ENCODE results near the gene POSTN. TPM values are rescaled to one million over a fixed set of nuclear protein-coding genes. Genes with fewer than 3 reads are reported as not detected.

Gene POSTN
- total RNA-seq, 2 experiments from 2014 or later, result not detected

DNA sequence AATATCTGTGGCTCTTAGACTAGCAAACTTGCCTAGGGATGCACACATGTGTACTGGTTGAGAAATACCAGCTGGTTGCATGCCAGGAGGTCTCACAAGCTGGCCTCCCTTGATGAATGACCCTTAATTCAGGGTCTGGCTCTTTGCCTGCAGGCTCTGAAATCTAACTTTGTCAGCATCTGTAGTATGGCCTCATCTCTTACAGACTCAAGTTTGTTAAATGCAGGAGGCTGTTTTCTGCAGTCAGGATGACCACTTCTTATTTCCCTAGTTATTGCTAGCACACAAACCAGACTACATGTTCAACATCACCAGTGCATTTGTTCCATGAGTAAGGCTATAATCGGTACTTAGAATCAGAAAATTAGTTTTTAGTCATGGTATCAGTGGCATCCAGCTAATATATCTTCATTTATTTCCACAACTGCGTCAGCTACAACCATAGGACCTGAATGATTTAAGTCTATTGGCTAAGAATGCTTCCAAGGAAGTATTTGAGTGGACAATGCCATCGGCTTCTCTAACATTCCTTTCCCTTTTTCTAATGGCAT lies 23.3 kb upstream of the POSTN start:
- ChIA-PET CTCF (interaction anchor here (0.9 kb wide), 1 partner anchor 132 kb away, joined by 3 read pairs; no protein-coding TSS in a partner anchor), POLR2A (no interaction called here)
- H3K27ac Mint-ChIP-seq, result no peak overlapping the region
- H3K27me3 Mint-ChIP-seq, result no peaks in the 10 kb centered on the region
- no peaks in the 10 kb centered on the region for H3K4me1 Mint-ChIP-seq (ENCODE audit: low read depth)
- no peak for DNase-seq
- intact Hi-C loops (cut with micrococcal nuclease), result no loop called here
- ATAC-seq, result no peak
- H3K36me3 Mint-ChIP-seq (ENCODE audit: low read depth), result no peaks in the 10 kb centered on the region
- H3K4me3 Mint-ChIP-seq, result no peak overlapping the region
- H3K9me3 Mint-ChIP-seq, result peaks cover 3% of the 10 kb centered on the region
- no peak for TF ChIP-seq CTCF (IDR thresholded peaks at IDR 0.05)

DNA sequence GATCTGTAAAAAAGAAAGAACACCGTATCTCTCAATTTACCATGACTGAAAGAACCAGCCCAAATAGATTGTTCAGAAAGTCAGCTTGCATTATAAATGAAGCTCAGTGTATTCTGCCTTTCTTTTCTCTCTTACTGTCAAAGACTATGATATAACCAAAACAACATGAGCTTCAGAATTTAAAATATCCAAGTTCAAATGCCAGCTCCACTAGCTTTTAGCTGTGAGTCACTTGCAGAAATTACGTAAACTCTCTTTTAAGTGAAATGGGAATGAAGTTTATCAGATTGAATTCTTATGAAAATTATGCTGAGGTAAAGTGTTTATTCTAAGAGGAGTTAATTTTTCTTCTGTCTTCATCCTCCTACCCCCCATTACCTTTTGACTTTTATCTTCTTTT lies 20.0 kb upstream of the POSTN start:
- DNase-seq (no peak), ATAC-seq (no peak)
- Mint-ChIP-seq H3K27me3 (no peaks in the 10 kb centered on the region), H3K27ac (no peak overlapping the region), H3K36me3 (ENCODE audit: low read depth) (no peaks in the 10 kb centered on the region), H3K9me3 (peaks cover 3% of the 10 kb centered on the region), H3K4me1 (ENCODE audit: low read depth) (no peaks in the 10 kb centered on the region), H3K4me3 (no peak overlapping the region)
- intact Hi-C loops (cut with micrococcal nuclease), result no loop called here
- no peak for TF ChIP-seq CTCF (IDR thresholded peaks at IDR 0.05)
- ChIA-PET CTCF (interaction anchor here (0.8 kb wide), 1 partner anchor 13 kb away, joined by 3 read pairs; no protein-coding TSS in a partner anchor), POLR2A (interaction anchor here (1.2 kb wide), 1 partner anchor 23 kb away, joined by 4 read pairs; no protein-coding TSS in a partner anchor)

- no peak for TF ChIP-seq CTCF (IDR thresholded peaks at IDR 0.05)
- ChIA-PET CTCF (no interaction called here), POLR2A (no interaction called here)
- ATAC-seq (no peak), DNase-seq (no peak)
- peaks cover 3% of the 10 kb centered on the region for H3K9me3 Mint-ChIP-seq
- H3K36me3 Mint-ChIP-seq (ENCODE audit: low read depth), result no peaks in the 10 kb centered on the region
- intact Hi-C loops (cut with micrococcal nuclease), result no loop called here
- H3K27me3 Mint-ChIP-seq, result no peaks in the 10 kb centered on the region
- no peak overlapping the region for H3K4me3 Mint-ChIP-seq
- H3K4me1 Mint-ChIP-seq (ENCODE audit: low read depth), result no peaks in the 10 kb centered on the region
- H3K27ac Mint-ChIP-seq, result no peak overlapping the region
Observed at GRCh38 chr13:37617173-37617572, 18.6 kb upstream of the POSTN start.

DNA sequence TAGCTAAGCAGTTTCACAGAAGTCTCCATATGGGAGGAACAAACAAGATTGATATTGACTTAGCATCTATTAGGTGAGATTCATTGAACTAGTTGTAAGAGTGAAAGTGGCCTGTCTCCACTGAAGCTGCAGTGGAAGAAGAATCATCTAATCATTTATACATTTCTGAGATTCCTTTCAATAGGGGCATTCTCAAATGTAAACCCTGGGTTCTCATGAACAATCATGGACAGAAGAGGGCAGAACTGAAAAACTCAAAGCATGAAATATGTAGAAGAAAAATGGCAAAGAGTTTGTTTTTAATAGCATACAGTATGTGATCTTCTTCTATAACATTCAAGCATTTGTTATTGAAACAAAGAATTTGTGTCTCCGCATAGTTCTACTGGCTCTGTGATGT lies 17.6 kb upstream of the POSTN start:
- Mint-ChIP-seq H3K27me3 (no peaks in the 10 kb centered on the region), H3K4me1 (ENCODE audit: low read depth) (no peaks in the 10 kb centered on the region), H3K36me3 (ENCODE audit: low read depth) (no peaks in the 10 kb centered on the region), H3K9me3 (peaks cover 3% of the 10 kb centered on the region), H3K27ac (no peak overlapping the region), H3K4me3 (no peak overlapping the region)
- POLR2A ChIA-PET, result no interaction called here
- intact Hi-C loops (cut with micrococcal nuclease), result no loop called here
- no peak for TF ChIP-seq CTCF (IDR thresholded peaks at IDR 0.05)
- ATAC-seq (no peak), DNase-seq (no peak)
- CTCF ChIA-PET, result no interaction called here

DNA sequence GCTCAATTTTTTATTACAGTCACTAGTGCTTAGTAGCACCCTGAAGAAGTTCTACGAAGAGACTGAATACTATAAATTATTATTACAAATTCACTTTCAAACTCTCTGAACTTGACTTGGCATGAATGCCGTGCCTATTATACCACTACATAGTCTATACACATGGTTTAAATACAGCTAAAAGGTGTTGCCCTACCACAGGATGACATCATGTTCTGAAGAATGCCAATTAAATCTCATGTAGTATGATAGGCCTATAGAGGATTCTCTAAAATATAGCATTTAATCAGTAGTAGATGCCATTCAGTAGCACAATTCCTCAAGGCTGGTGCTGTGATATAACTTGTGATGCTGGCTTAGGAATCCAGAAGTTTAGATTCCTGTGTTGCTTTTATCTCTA lies 16.7 kb upstream of the POSTN start:
- intact Hi-C loops (cut with micrococcal nuclease), result no loop called here
- CTCF ChIA-PET, result no interaction called here
- no peak for ATAC-seq
- H3K4me1 Mint-ChIP-seq (ENCODE audit: low read depth), result no peaks in the 10 kb centered on the region
- TF ChIP-seq CTCF (IDR thresholded peaks at IDR 0.05), result no peak
- H3K9me3 Mint-ChIP-seq, result peaks cover 3% of the 10 kb centered on the region
- H3K36me3 Mint-ChIP-seq (ENCODE audit: low read depth), result no peaks in the 10 kb centered on the region
- POLR2A ChIA-PET, result interaction anchor here (0.6 kb wide), 1 partner anchor 448 kb away, joined by 3 read pairs; no protein-coding TSS in a partner anchor
- no peak overlapping the region for H3K4me3 Mint-ChIP-seq
- DNase-seq, result no peak
- no peak overlapping the region for H3K27ac Mint-ChIP-seq
- no peaks in the 10 kb centered on the region for H3K27me3 Mint-ChIP-seq

Data from activated CD8-positive, alpha-beta T cell treated with anti-CD3 and anti-CD28 coated beads for 36 hours (primary cell).